Measurements from ENCODE around the gene GPC3.
"Not testable (repeated sequence)": the region's sequence is repeated elsewhere in the genome, so short reads cannot be mapped to it uniquely, and the experiment has no call there.

The GPC3 gene

GRCh38 chrX:133634416-133634815, 351.0 kb downstream of the GPC3 start:
- Mint-ChIP-seq H3K9me3 (no peaks in the 10 kb centered on the region), H3K4me3 (no peak overlapping the region), H3K4me1 (no peaks in the 10 kb centered on the region), H3K27ac (no peak overlapping the region), H3K36me3 (no peaks in the 10 kb centered on the region), H3K27me3 (no peaks in the 10 kb centered on the region)
- ATAC-seq: no peak

- ATAC-seq: no peak
- H3K9me3 Mint-ChIP-seq: no peaks in the 10 kb centered on the region
- no peak overlapping the region for H3K4me3 Mint-ChIP-seq
- H3K27ac Mint-ChIP-seq: no peak overlapping the region
- no peaks in the 10 kb centered on the region for H3K4me1 Mint-ChIP-seq
- no peaks in the 10 kb centered on the region for H3K27me3 Mint-ChIP-seq
- no peaks in the 10 kb centered on the region for H3K36me3 Mint-ChIP-seq
Measured at GRCh38 chrX:133633950-133634349, 351.4 kb downstream of the GPC3 start.

- ATAC-seq: no peak
- H3K4me1 Mint-ChIP-seq: no peaks in the 10 kb centered on the region
- no peak overlapping the region for H3K27ac Mint-ChIP-seq
- no peak overlapping the region for H3K4me3 Mint-ChIP-seq
- no peaks in the 10 kb centered on the region for H3K36me3 Mint-ChIP-seq
- H3K9me3 Mint-ChIP-seq: no peaks in the 10 kb centered on the region
- no peaks in the 10 kb centered on the region for H3K27me3 Mint-ChIP-seq
Measured at GRCh38 chrX:133633162-133633561, 352.2 kb downstream of the GPC3 start.

- no peaks in the 10 kb centered on the region for H3K36me3 Mint-ChIP-seq
- no peak for ATAC-seq
- H3K4me1 Mint-ChIP-seq: no peaks in the 10 kb centered on the region
- no peak overlapping the region for H3K27ac Mint-ChIP-seq
- H3K27me3 Mint-ChIP-seq: no peaks in the 10 kb centered on the region
- H3K9me3 Mint-ChIP-seq: no peaks in the 10 kb centered on the region
- no peak overlapping the region for H3K4me3 Mint-ChIP-seq
Measured at GRCh38 chrX:133630362-133630761, 355.0 kb downstream of the GPC3 start.

GRCh38 chrX:133627673-133628072, 357.7 kb downstream of the GPC3 start:
- Mint-ChIP-seq H3K27ac (no peak overlapping the region), H3K4me1 (no peaks in the 10 kb centered on the region), H3K4me3 (no peak overlapping the region), H3K9me3 (no peaks in the 10 kb centered on the region), H3K27me3 (no peaks in the 10 kb centered on the region), H3K36me3 (no peaks in the 10 kb centered on the region)
- no peak for ATAC-seq

GRCh38 chrX:133621384-133621783, 364.0 kb downstream of the GPC3 start:
- H3K4me1 Mint-ChIP-seq, H3K27me3 Mint-ChIP-seq, H3K9me3 Mint-ChIP-seq, ATAC-seq, H3K27ac Mint-ChIP-seq, H3K36me3 Mint-ChIP-seq, H3K4me3 Mint-ChIP-seq: not testable (repeated sequence)

GRCh38 chrX:133611676-133612075, 373.7 kb downstream of the GPC3 start:
- Mint-ChIP-seq H3K27me3 (peaks cover 11% of the 10 kb centered on the region), H3K4me3 (no peak overlapping the region), H3K9me3 (peaks cover 12% of the 10 kb centered on the region), H3K4me1 (no peaks in the 10 kb centered on the region), H3K36me3 (no peaks in the 10 kb centered on the region), H3K27ac (no peak overlapping the region)
- ATAC-seq: no peak

GRCh38 chrX:133610056-133610455, 375.3 kb downstream of the GPC3 start:
- H3K27ac Mint-ChIP-seq: no peak overlapping the region
- H3K9me3 Mint-ChIP-seq: peaks cover 11% of the 10 kb centered on the region
- peaks cover 11% of the 10 kb centered on the region for H3K27me3 Mint-ChIP-seq
- no peaks in the 10 kb centered on the region for H3K36me3 Mint-ChIP-seq
- no peak for ATAC-seq
- no peak overlapping the region for H3K4me3 Mint-ChIP-seq
- H3K4me1 Mint-ChIP-seq: no peaks in the 10 kb centered on the region

GRCh38 chrX:133609166-133609565, 376.2 kb downstream of the GPC3 start:
- H3K27ac Mint-ChIP-seq: no peak overlapping the region

GRCh38 chrX:133608406-133608805, 377.0 kb downstream of the GPC3 start:
- Mint-ChIP-seq H3K9me3 (no peaks in the 10 kb centered on the region), H3K27ac (no peak overlapping the region), H3K27me3 (peaks cover 11% of the 10 kb centered on the region), H3K4me3 (no peak overlapping the region), H3K4me1 (no peaks in the 10 kb centered on the region), H3K36me3 (no peaks in the 10 kb centered on the region)
- no peak for ATAC-seq

More at GRCh38 chrX:133609166-133609565, 376.2 kb downstream of the GPC3 start:
- H3K36me3 Mint-ChIP-seq: no peaks in the 10 kb centered on the region
- H3K4me3 Mint-ChIP-seq: no peak overlapping the region
- no peaks in the 10 kb centered on the region for H3K4me1 Mint-ChIP-seq
- H3K9me3 Mint-ChIP-seq: peaks cover 5% of the 10 kb centered on the region
- ATAC-seq: no peak
- H3K27me3 Mint-ChIP-seq: peaks cover 11% of the 10 kb centered on the region

- H3K27me3 Mint-ChIP-seq: peaks cover 11% of the 10 kb centered on the region
- no peak for ATAC-seq
Measured at GRCh38 chrX:133607419-133608348, 377.7 kb downstream of the GPC3 start.

GRCh38 chrX:133606990-133607389, 378.4 kb downstream of the GPC3 start:
- ATAC-seq: no peak
- Mint-ChIP-seq H3K27ac (no peak overlapping the region), H3K9me3 (no peaks in the 10 kb centered on the region), H3K4me1 (no peaks in the 10 kb centered on the region), H3K36me3 (no peaks in the 10 kb centered on the region), H3K27me3 (peaks cover 11% of the 10 kb centered on the region), H3K4me3 (no peak overlapping the region)

More at GRCh38 chrX:133607419-133608348, 377.7 kb downstream of the GPC3 start:
- no peak overlapping the region for H3K4me3 Mint-ChIP-seq
- H3K36me3 Mint-ChIP-seq: no peaks in the 10 kb centered on the region
- H3K4me1 Mint-ChIP-seq: no peaks in the 10 kb centered on the region
- H3K9me3 Mint-ChIP-seq: no peaks in the 10 kb centered on the region
- no peak overlapping the region for H3K27ac Mint-ChIP-seq

GRCh38 chrX:133604801-133605200, 380.6 kb downstream of the GPC3 start:
- Mint-ChIP-seq H3K36me3 (no peaks in the 10 kb centered on the region), H3K4me1 (no peaks in the 10 kb centered on the region), H3K27me3 (peaks cover under 1% of the 10 kb centered on the region), H3K9me3 (no peaks in the 10 kb centered on the region), H3K27ac (no peak overlapping the region), H3K4me3 (no peak overlapping the region)
- no peak for ATAC-seq

- Mint-ChIP-seq H3K9me3 (no peaks in the 10 kb centered on the region), H3K4me3 (no peak overlapping the region), H3K36me3 (no peaks in the 10 kb centered on the region), H3K27me3 (no peaks in the 10 kb centered on the region), H3K4me1 (no peaks in the 10 kb centered on the region), H3K27ac (no peak overlapping the region)
- no peak for ATAC-seq
Measured at GRCh38 chrX:133602881-133603280, 382.5 kb downstream of the GPC3 start.

GRCh38 chrX:133601116-133601515, 384.3 kb downstream of the GPC3 start:
- H3K27ac Mint-ChIP-seq: no peak overlapping the region
- H3K9me3 Mint-ChIP-seq: no peaks in the 10 kb centered on the region
- H3K27me3 Mint-ChIP-seq: no peaks in the 10 kb centered on the region
- no peaks in the 10 kb centered on the region for H3K36me3 Mint-ChIP-seq
- H3K4me3 Mint-ChIP-seq: no peak overlapping the region
- ATAC-seq: no peak
- H3K4me1 Mint-ChIP-seq: no peaks in the 10 kb centered on the region

GRCh38 chrX:133600536-133600935, 384.9 kb downstream of the GPC3 start:
- no peak overlapping the region for H3K27ac Mint-ChIP-seq
- no peaks in the 10 kb centered on the region for H3K4me1 Mint-ChIP-seq
- H3K36me3 Mint-ChIP-seq: no peaks in the 10 kb centered on the region
- no peaks in the 10 kb centered on the region for H3K27me3 Mint-ChIP-seq
- no peak for ATAC-seq
- no peaks in the 10 kb centered on the region for H3K9me3 Mint-ChIP-seq
- H3K4me3 Mint-ChIP-seq: no peak overlapping the region
